ENCODE results near the gene DEFB131B.

- TF ChIP-seq CTCF (IDR thresholded peaks at IDR 0.05) (no peak), POLR2AphosphoS5 (IDR thresholded peaks at IDR 0.05) (no peak), POLR2A (IDR thresholded peaks at IDR 0.05) (no peak)
Measured at GRCh38 chr11:71933141-71933933, 55.1 kb downstream of the DEFB131B start.

Data from transverse colon (tissue), 4 donors.